HG03575 (cell line): ENCODE results near the gene TTC12.
"Not testable (repeated sequence)": the region's sequence is repeated elsewhere in the genome, so short reads cannot be mapped to it uniquely, and the experiment has no call there.

ENCODE experiments used
- ATAC-seq: cut with Tn5 transposase; IDR thresholded peaks from one replicate; pipeline ENCODE4 v1.9.1; 2021; ENCODE audit not compliant: unreplicated experiment, insufficient number of reproducible peaks, low FRiP score; ENCODE audit errors: extremely low read depth

Gene TTC12

GRCh38 chr11:113282898-113283437 lies 31.4 kb upstream of the TTC12 start:
- ATAC-seq = no peak

- no peak for ATAC-seq
Observed at GRCh38 chr11:113283881-113284280, 30.5 kb upstream of the TTC12 start.

GRCh38 chr11:113286009-113286408 lies 28.4 kb upstream of the TTC12 start:
- ATAC-seq = no peak

GRCh38 chr11:113286509-113287497 lies 27.6 kb upstream of the TTC12 start:
- ATAC-seq = no peak

- ATAC-seq = no peak
Observed at GRCh38 chr11:113287801-113288200, 26.6 kb upstream of the TTC12 start.

- no peak for ATAC-seq
Observed at GRCh38 chr11:113288286-113288863, 26.0 kb upstream of the TTC12 start.

GRCh38 chr11:113289431-113290187 lies 24.8 kb upstream of the TTC12 start:
- ATAC-seq = no peak

- ATAC-seq = no peak
Observed at GRCh38 chr11:113293936-113294335, 20.4 kb upstream of the TTC12 start.

GRCh38 chr11:113295993-113296392 lies 18.4 kb upstream of the TTC12 start:
- no peak for ATAC-seq

- ATAC-seq = no peak
Observed at GRCh38 chr11:113296447-113297205, 17.8 kb upstream of the TTC12 start.

- ATAC-seq = not testable (repeated sequence)
Observed at GRCh38 chr11:113298496-113298895, 15.9 kb upstream of the TTC12 start.

GRCh38 chr11:113304916-113305315 lies 9.5 kb upstream of the TTC12 start:
- no peak for ATAC-seq

- no peak for ATAC-seq
Observed at GRCh38 chr11:113305440-113306336, 8.7 kb upstream of the TTC12 start.

- ATAC-seq = no peak
Observed at GRCh38 chr11:113308601-113309000, 5.8 kb upstream of the TTC12 start.

GRCh38 chr11:113311536-113311935 lies 2.8 kb upstream of the TTC12 start:
- no peak for ATAC-seq

GRCh38 chr11:113313601-113314000 lies 782 bp upstream of the TTC12 start:
- no peak for ATAC-seq

- ATAC-seq = no peak
Observed at GRCh38 chr11:113314065-113314388, 356 bp upstream of the TTC12 start.

GRCh38 chr11:113315811-113316210 lies 1.4 kb downstream of the TTC12 start:
- ATAC-seq = no peak
